ELF-1 (cell line): ENCODE data around the gene SORCS2.
A peak's percentile ranks its signal among the peaks of the same experiment; 100 is the strongest.
"Not testable (repeated sequence)": the region's sequence is repeated elsewhere in the genome, so short reads cannot be mapped to it uniquely, and the experiment has no call there.

Experiments
- DNase-seq: peaks from one replicate; pipeline ENCODE4 v3.0.0-alpha.2; 2016; ENCODE audit warnings: low read depth, low spot score

SORCS2 gene

GRCh38 chr4:7574287-7575014, 382.1 kb downstream of the SORCS2 start:
- no peak for DNase-seq

- DNase-seq, result no peak
These were observed 383.1 kb downstream of the SORCS2 start for GRCh38 chr4:7575426-7575825.

- not testable (repeated sequence) for DNase-seq
These were observed 385.2 kb downstream of the SORCS2 start for GRCh38 chr4:7577361-7578039.

- peak; percentile 78 for DNase-seq
These were observed 389.1 kb downstream of the SORCS2 start for GRCh38 chr4:7581477-7581876.

GRCh38 chr4:7582313-7583097, 390.2 kb downstream of the SORCS2 start:
- no peak for DNase-seq

- no peak for DNase-seq
These were observed 391.8 kb downstream of the SORCS2 start for GRCh38 chr4:7584098-7584497.

GRCh38 chr4:7584606-7585159, 392.3 kb downstream of the SORCS2 start:
- DNase-seq, result no peak

- DNase-seq, result no peak
These were observed 393.4 kb downstream of the SORCS2 start for GRCh38 chr4:7585768-7586167.

GRCh38 chr4:7587433-7588405, 395.4 kb downstream of the SORCS2 start:
- DNase-seq, result peak; percentile 24

GRCh38 chr4:7590189-7590588, 397.9 kb downstream of the SORCS2 start:
- DNase-seq, result peak; percentile 58

- DNase-seq, result no peak
These were observed 398.6 kb downstream of the SORCS2 start for GRCh38 chr4:7590899-7591298.

- no peak for DNase-seq
These were observed 399.2 kb downstream of the SORCS2 start for GRCh38 chr4:7591409-7592053.

- DNase-seq, result peak; percentile 43
These were observed 401.5 kb downstream of the SORCS2 start for GRCh38 chr4:7593646-7594412.

GRCh38 chr4:7595934-7596461, 403.7 kb downstream of the SORCS2 start:
- no peak for DNase-seq

GRCh38 chr4:7596918-7597606, 404.7 kb downstream of the SORCS2 start:
- DNase-seq, result no peak

- DNase-seq, result no peak
These were observed 406.8 kb downstream of the SORCS2 start for GRCh38 chr4:7598939-7599790.

- DNase-seq, result no peak
These were observed 407.9 kb downstream of the SORCS2 start for GRCh38 chr4:7600247-7600646.

- not testable (repeated sequence) for DNase-seq
These were observed 409.8 kb downstream of the SORCS2 start for GRCh38 chr4:7602166-7602565.
